C4-2B (cell line): Measurements from ENCODE around the gene GAB4.

Experiments used
- H3K27ac ChIP-seq: fragments of 450-650 bp; 2 replicates; pipeline ENCODE4 v1.5.1; 2017
- CTCF ChIP-seq: fragments of 450-650 bp; conservative IDR thresholded peaks from 2 replicates; pipeline ENCODE4 v1.5.1; 2017; ENCODE audit warnings: mild to moderate bottlenecking
- ZFX ChIP-seq: fragments of 450-650 bp; IDR thresholded peaks from 2 replicates; pipeline ENCODE4 v1.6.1; 2017

The GAB4 gene

GRCh38 chr22:17007852-17008731 is at the start of gene GAB4:
Gene GAB4, minus strand, starts transcription at chr22:17008222. Its CDS starts 108 bp downstream, at chr22:17008114.
- TF ChIP-seq ZFX (no peak), CTCF (no peak)
- H3K27ac ChIP-seq: no peak within 1 kb of the TSS

GRCh38 chr22:17056807-17057206 is 48.8 kb upstream of the GAB4 start:
- TF ChIP-seq ZFX (no peak), CTCF (no peak)
- no peak overlapping the region for H3K27ac ChIP-seq

GRCh38 chr22:17056058-17056457 is 48.0 kb upstream of the GAB4 start:
- H3K27ac ChIP-seq: no peak overlapping the region
- TF ChIP-seq CTCF (no peak), ZFX (no peak)

- no peak overlapping the region for H3K27ac ChIP-seq
- TF ChIP-seq CTCF: no peak
- no peak for TF ChIP-seq ZFX
Measured at GRCh38 chr22:17047656-17048055, 39.6 kb upstream of the GAB4 start.

GRCh38 chr22:17046566-17047348 is 38.7 kb upstream of the GAB4 start:
- no peak overlapping the region for H3K27ac ChIP-seq
- TF ChIP-seq CTCF: no peak
- TF ChIP-seq ZFX: no peak

- no peak overlapping the region for H3K27ac ChIP-seq
- no peak for TF ChIP-seq CTCF
- TF ChIP-seq ZFX: no peak
Measured at GRCh38 chr22:17043521-17043920, 35.5 kb upstream of the GAB4 start.
